Putamen (tissue), 1 donor: ENCODE measurements around the gene PJA2.

Source experiments
- DNase-seq: peaks from one replicate; pipeline ENCODE4 v3.0.0-alpha.2; 2016; ENCODE audit warnings: low spot score

Gene PJA2

DNA sequence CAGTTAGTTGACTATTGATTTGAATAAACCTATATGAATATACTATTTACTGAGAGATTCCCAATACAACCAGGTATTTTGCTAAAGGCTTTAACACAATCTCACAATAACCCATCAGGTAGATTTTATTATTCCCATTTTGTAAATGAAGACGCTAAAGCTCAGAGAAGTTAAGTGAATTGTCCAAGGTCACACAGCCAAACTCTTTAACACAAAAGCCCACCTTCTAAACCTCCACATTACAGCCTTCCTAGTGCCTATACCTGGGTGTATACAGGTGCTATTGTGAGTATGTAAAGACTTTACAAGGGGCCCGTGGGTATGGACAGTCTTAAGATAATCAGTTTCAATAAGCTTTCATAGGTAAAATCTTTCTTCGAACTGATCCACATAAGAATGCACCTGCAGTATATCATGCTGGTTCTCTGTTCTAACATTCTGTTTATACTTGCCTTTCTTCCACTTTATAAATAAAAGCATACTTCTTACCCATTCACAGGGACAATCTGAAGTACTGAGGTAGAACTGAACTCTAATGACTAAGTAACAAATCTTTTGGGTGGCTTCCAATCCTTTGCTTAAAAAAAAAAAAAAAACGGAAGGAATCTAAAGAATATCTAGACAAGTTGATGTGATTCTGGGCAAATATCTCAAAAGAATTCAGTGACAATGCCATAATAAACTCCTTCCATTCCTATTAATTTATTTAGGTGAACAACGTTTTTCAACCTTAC is 59.1 kb downstream of the PJA2 start:
- DNase-seq, result no peak

GRCh38 chr5:109349388-109349787 is 60.4 kb downstream of the PJA2 start:
- no peak for DNase-seq

- DNase-seq, result no peak
These were observed 62.4 kb downstream of the PJA2 start for GRCh38 chr5:109347252-109347888.

DNA sequence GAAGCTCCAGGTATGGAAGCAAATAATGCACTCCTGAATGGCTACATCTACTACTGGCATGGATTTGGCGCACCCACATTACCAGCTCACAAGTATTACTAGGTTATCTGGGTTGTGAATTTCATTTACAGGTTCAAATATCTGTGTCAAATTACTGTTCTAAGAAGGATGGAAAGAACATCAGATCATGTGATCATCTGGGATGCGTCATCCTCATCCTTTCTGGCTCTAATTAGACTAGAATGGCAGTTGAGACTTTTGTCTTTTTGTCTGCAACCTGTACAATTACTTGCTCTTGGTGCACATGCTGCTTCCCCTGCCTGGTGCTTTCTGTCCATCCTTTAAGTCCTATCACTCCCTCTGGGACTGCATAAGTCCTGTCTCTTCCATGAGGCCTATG is 64.1 kb downstream of the PJA2 start:
- peak; percentile 58 for DNase-seq

- DNase-seq, result no peak
These were observed 69.4 kb downstream of the PJA2 start for GRCh38 chr5:109340351-109340750.

GRCh38 chr5:109335114-109335513 is 74.7 kb downstream of the PJA2 start:
- DNase-seq, result no peak

- DNase-seq, result no peak
These were observed 75.7 kb downstream of the PJA2 start for GRCh38 chr5:109334056-109334455.

DNA sequence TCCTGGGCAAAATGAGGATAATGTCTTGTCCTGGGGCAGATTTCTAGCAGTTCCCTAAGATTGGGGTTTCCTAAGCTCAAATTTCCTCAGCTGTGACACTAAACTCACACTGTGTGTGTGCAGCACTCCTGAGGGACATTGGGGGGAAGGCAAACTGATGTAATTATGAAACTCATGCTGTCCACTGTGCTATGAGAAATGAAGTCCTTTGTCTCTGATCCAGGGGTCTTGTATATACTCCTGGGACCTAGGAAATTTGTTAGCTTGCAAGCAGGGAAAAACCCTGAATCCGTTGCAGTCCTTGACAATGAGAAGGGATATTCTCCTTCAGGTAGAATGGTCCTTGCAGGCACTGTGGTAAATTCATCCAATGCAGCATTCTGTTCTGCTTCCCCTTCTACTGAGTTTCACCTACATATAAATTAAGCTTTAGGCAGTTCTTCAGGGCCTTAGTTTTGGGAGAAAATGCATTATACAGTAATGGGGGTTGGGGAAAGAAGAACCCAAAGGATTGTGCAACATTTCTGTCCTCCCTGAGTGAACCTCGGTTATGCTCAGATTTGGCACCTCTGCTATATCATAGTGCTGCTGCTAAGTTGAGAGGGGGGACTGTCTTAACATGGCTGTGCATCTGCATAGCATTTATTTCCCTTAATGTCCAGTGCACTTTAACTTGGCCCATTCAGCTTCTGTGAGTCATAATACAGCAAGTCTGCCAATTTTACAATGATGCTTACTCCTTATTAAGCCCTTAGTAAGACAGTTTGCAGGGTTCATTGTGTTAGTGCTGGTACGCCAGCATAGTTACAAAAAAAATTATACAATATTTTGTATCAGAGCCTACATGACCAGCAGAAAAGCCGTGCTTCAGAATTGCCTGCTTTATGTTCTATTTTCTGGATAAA is 80.2 kb downstream of the PJA2 start:
- DNase-seq, result no peak

GRCh38 chr5:109328626-109329025 is 81.1 kb downstream of the PJA2 start:
- DNase-seq, result no peak

GRCh38 chr5:109327570-109327969 is 82.2 kb downstream of the PJA2 start:
- no peak for DNase-seq

- DNase-seq, result peak; percentile 23
These were observed 82.9 kb downstream of the PJA2 start for GRCh38 chr5:109326919-109327318.

DNA sequence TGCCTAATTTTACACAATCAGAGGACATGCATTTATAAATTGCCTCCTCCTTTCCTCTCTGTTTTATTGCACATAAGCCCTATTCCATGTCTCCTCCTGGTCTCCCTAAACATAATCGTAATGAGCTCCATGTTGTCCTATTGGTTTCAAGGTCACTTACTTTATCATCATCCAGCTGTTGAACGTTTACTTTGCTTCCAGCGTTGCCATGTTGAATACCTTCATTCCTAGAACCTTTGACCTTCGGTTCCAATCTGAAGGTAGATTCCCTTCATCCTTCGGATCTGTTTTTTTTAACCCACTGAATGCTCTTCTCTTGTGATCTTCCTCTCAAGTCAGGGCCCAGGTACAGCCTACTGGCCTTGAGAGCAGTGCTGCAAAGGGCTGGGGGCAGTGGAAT is 84.3 kb downstream of the PJA2 start:
- DNase-seq, result no peak

- no peak for DNase-seq
These were observed 84.8 kb downstream of the PJA2 start for GRCh38 chr5:109324931-109325330.

DNA sequence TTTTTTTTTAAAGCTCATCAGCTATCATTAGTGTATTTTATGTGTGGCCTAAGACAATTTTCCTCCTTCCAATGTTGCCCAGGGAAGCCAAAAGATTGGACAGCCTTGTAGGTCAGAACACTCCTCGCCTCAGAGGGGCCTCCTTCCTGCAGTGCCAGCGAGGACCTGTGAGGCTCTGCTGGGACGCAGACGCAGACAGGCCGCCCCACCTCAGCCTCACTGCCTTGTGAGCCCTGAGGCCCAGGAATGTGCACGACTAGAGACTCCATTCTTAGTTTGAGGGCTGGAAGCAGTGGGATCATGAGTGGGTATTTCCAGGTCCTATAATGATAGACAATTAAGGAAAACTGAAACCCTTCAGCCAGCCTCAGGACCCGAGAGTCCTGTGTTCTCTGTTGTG is 85.4 kb downstream of the PJA2 start:
- DNase-seq, result no peak

GRCh38 chr5:109322694-109323093 is 87.1 kb downstream of the PJA2 start:
- no peak for DNase-seq

GRCh38 chr5:109319351-109319750 is 90.4 kb downstream of the PJA2 start:
- no peak for DNase-seq

DNA sequence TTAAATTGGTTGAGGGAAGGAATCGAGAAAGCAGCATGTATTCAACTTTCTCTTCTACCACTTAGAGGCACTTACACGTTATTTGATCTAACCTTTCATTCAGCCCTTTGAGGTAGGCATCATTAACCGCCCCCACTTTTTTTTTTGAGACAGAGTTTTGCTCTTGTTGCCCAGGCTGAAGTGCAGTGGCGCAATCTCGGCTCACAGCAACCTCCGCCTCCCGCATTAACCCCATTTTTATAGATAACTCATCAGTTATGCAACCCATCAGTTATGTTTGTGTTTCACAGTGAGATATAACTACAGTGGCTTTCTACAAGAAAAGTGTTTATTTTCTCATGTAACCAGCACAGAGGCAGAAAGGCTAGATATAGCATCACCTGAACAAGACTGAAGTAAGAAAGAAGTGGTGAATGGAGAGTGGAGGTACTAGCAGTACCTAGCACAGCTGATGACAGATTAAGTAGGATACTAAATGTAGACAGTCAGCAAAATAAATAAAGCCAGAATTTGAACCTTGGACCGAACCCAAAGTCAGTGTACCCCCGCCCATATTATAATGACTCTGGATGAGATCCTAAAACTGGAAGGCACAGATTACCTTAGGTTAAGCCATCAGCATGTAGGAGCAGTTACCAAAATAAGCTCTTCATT is 91.2 kb downstream of the PJA2 start:
- peak; percentile 45 for DNase-seq

- DNase-seq, result no peak
These were observed 93.1 kb downstream of the PJA2 start for GRCh38 chr5:109316634-109317033.

- DNase-seq, result no peak
These were observed 94.5 kb downstream of the PJA2 start for GRCh38 chr5:109315245-109315644.

GRCh38 chr5:109313127-109313526 is 96.6 kb downstream of the PJA2 start:
- DNase-seq, result no peak

DNA sequence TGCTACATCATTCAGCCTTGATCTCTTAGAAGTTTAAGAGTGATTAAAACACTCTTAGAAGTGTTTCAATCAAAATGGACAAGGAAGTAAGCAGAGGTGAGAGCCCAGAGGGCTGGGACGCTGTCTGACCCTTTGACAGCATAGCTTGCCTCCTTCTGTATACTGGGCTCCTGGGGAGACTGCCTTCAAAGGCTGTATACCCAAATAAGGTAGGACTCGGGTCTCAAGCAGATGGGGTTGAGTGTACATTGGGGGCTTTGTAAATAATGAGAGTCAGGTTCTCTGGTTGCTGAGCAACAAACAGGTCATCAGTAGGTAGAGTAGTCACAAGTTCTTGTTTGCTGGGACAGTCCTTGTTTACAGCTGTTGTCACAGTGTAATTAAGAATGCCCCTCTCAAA is 97.1 kb downstream of the PJA2 start:
- no peak for DNase-seq

DNA sequence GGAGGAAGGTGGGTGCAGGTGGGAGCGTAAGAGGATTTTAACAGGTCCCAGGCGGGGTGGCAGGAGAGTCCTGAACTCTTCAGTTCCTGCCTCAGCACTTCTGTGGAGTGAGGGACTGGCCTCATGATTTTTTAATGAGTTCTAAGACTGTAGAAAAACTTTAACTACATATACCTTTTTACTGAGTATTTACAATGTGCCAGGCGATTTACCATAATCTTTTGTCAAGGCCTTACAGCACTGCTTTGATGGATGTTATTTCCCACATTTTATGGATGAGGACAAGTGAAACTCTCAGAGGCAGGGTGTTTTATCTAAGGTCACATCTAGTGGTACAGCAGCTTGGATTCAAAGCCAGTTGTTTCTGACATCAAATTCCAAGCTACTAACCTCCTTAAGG is 99.5 kb downstream of the PJA2 start:
- DNase-seq, result no peak
